RPMI7951 (cell line): ENCODE results near the gene EGR1. TPM values are rescaled to one million over a fixed set of nuclear protein-coding genes. Genes with fewer than 3 reads are reported as not detected.
A peak's percentile ranks its signal among the peaks of the same experiment; 100 is the strongest.
"Not testable (repeated sequence)": the region's sequence is repeated elsewhere in the genome, so short reads cannot be mapped to it uniquely, and the experiment has no call there.

Experiments used
- DNase-seq: peaks from one replicate; pipeline ENCODE4 v3.0.0-alpha.2; 2012; ENCODE audit warnings: low read depth
- total RNA-seq: library from RNA; depleted of rRNA; stranded (reverse); fragments of >200 nt; shearing (Covaris generic); gene quantifications from 2 replicates; pipeline ENCODE4 v1.2.3, GENCODE V29; 2014

Gene EGR1
- total RNA-seq, 1 experiment from 2014 or later: 1.7 TPM

- DNase-seq: no peak
Measured at GRCh38 chr5:138469540-138470321, 4.5 kb downstream of the EGR1 start.

GRCh38 chr5:138470322-138471051 lies 5.2 kb downstream of the EGR1 start:
- DNase-seq: peak; percentile 77

GRCh38 chr5:138471052-138471361 lies 5.7 kb downstream of the EGR1 start:
- DNase-seq: no peak

- DNase-seq: no peak
Measured at GRCh38 chr5:138472353-138472752, 7.1 kb downstream of the EGR1 start.

- not testable (repeated sequence) for DNase-seq
Measured at GRCh38 chr5:138473151-138473550, 7.9 kb downstream of the EGR1 start.

GRCh38 chr5:138476918-138477317 lies 11.6 kb downstream of the EGR1 start:
- DNase-seq: no peak

- no peak for DNase-seq
Measured at GRCh38 chr5:138482638-138483037, 17.4 kb downstream of the EGR1 start.

- peak; percentile 82 for DNase-seq
Measured at GRCh38 chr5:138488481-138488945, 23.2 kb downstream of the EGR1 start.

GRCh38 chr5:138489683-138490061 lies 24.4 kb downstream of the EGR1 start:
- no peak for DNase-seq

- DNase-seq: no peak
Measured at GRCh38 chr5:138490648-138491283, 25.5 kb downstream of the EGR1 start.

GRCh38 chr5:138491284-138491648 lies 26.0 kb downstream of the EGR1 start:
- no peak for DNase-seq

GRCh38 chr5:138491669-138492559 lies 26.6 kb downstream of the EGR1 start:
- DNase-seq: peak; percentile 91

- DNase-seq: no peak
Measured at GRCh38 chr5:138492560-138493045, 27.3 kb downstream of the EGR1 start.

- no peak for DNase-seq
Measured at GRCh38 chr5:138495351-138495750, 30.1 kb downstream of the EGR1 start.

- DNase-seq: no peak
Measured at GRCh38 chr5:138498376-138498775, 33.1 kb downstream of the EGR1 start.

GRCh38 chr5:138502121-138502520 lies 36.8 kb downstream of the EGR1 start:
- no peak for DNase-seq

GRCh38 chr5:138502521-138502920 lies 37.2 kb downstream of the EGR1 start:
- DNase-seq: no peak

GRCh38 chr5:138503487-138504270 lies 38.4 kb downstream of the EGR1 start:
- peak; percentile 54 for DNase-seq

GRCh38 chr5:138504799-138505198 lies 39.5 kb downstream of the EGR1 start:
- DNase-seq: no peak

GRCh38 chr5:138506370-138507306 lies 41.4 kb downstream of the EGR1 start:
- DNase-seq: no peak
